Epithelial cell of proximal tubule (primary cell): ENCODE results near the gene FFAR3. TPM values are rescaled to one million over a fixed set of nuclear protein-coding genes. Genes with fewer than 3 reads are reported as not detected.

Experiments used
- DNase-seq: peaks from one replicate; pipeline ENCODE4 v3.0.0-alpha.2; 2011; ENCODE audit warnings: low read depth
- H3K4me3 ChIP-seq: 2 replicates; pipeline ENCODE4 v1.5.1; 2011; ENCODE audit warnings: low read depth, mild to moderate bottlenecking, low read length
- CTCF ChIP-seq: conservative IDR thresholded peaks from 2 replicates; pipeline ENCODE4 v1.5.1; 2012; ENCODE audit warnings: low read depth, mild to moderate bottlenecking, low read length
- total RNA-seq: library from RNA; depleted of rRNA; stranded (reverse); fragments of >200 nt; gene quantifications from 2 replicates; pipeline ENCODE4 v1.2.3, GENCODE V29; 2015

Gene FFAR3
- total RNA-seq, 1 donor from 2014 or later: not detected

- H3K4me3 ChIP-seq: no peak overlapping the region
- TF ChIP-seq CTCF: no peak
- no peak for DNase-seq
Observed at GRCh38 chr19:35408284-35409171, 50.3 kb downstream of the FFAR3 start.

GRCh38 chr19:35409191-35409590 lies 50.9 kb downstream of the FFAR3 start:
- TF ChIP-seq CTCF: no peak
- no peak overlapping the region for H3K4me3 ChIP-seq
- no peak for DNase-seq

Other genes starting within 250 kb of the FFAR3 start
- gene FXYD3, start 242.6 kb upstream of the FFAR3 start, total RNA-seq: 1.0 TPM in 1 of 2 replicates, not detected in the other
- gene LGI4, start 223.4 kb upstream of the FFAR3 start, total RNA-seq: not detected in 2 replicates
- not detected in 2 replicates for gene FXYD1, start 219.6 kb upstream of the FFAR3 start, total RNA-seq
- gene FXYD7, start 215.2 kb upstream of the FFAR3 start, total RNA-seq: not detected in 2 replicates
- 107 and 167 TPM in 2 replicates for gene FXYD5, start 203.7 kb upstream of the FFAR3 start, total RNA-seq
- gene FAM187B, start 129.7 kb upstream of the FFAR3 start, total RNA-seq: not detected in 2 replicates
- 97.1 and 106 TPM in 2 replicates for gene LSR, start 109.5 kb upstream of the FFAR3 start, total RNA-seq
- 62.9 and 67.6 TPM in 2 replicates for gene USF2, start 89.5 kb upstream of the FFAR3 start, total RNA-seq
- not detected in 2 replicates for gene HAMP, start 75.9 kb upstream of the FFAR3 start, total RNA-seq
- 3.8 TPM in 1 of 2 replicates, not detected in the other for gene MAG, start 66.3 kb upstream of the FFAR3 start, total RNA-seq
- gene CD22, start 29.3 kb upstream of the FFAR3 start, total RNA-seq: 0.23 and 4.8 TPM in 2 replicates
- 0.06 TPM in 1 of 2 replicates, not detected in the other for gene FFAR1, start 10.6 kb upstream of the FFAR3 start, total RNA-seq
- gene GPR42, start 12.6 kb downstream of the FFAR3 start, total RNA-seq: not detected in 2 replicates
- not detected in 2 replicates for gene FFAR2, start 89.8 kb downstream of the FFAR3 start, total RNA-seq
- not detected in 2 replicates for gene KRTDAP, start 132.0 kb downstream of the FFAR3 start, total RNA-seq
- 195 and 200 TPM in 2 replicates for gene DMKN, start 155.2 kb downstream of the FFAR3 start, total RNA-seq
- gene SBSN, start 169.9 kb downstream of the FFAR3 start, total RNA-seq: not detected in 2 replicates
- gene GAPDHS, start 175.0 kb downstream of the FFAR3 start, total RNA-seq: not detected in 2 replicates
- 157 and 167 TPM in 2 replicates for gene TMEM147, start 187.2 kb downstream of the FFAR3 start, total RNA-seq
- not detected in 2 replicates for gene ATP4A, start 205.2 kb downstream of the FFAR3 start, total RNA-seq
- not detected in 2 replicates for gene PMIS2, start 227.7 kb downstream of the FFAR3 start, total RNA-seq